Panc1 (cell line): ENCODE measurements around the gene OPRD1.

Experiments used
- CTCF ChIP-seq: fragments of 450-650 bp; IDR thresholded peaks from 2 replicates; pipeline ENCODE4 v1.5.1; 2017; ENCODE audit warnings: mild to moderate bottlenecking
- TCF7L2 ChIP-seq: IDR thresholded peaks from 2 replicates; pipeline ENCODE4 v1.6.1; 2011; ENCODE audit warnings: mild to moderate bottlenecking, low read depth, low read length, inconsistent platforms

- TF ChIP-seq CTCF: no peak
- TF ChIP-seq TCF7L2: no peak
Measured at GRCh38 chr1:28803051-28803450, 8.9 kb upstream of the OPRD1 start.
